ENCODE data around the gene LNX1.

Gene LNX1

DNA sequence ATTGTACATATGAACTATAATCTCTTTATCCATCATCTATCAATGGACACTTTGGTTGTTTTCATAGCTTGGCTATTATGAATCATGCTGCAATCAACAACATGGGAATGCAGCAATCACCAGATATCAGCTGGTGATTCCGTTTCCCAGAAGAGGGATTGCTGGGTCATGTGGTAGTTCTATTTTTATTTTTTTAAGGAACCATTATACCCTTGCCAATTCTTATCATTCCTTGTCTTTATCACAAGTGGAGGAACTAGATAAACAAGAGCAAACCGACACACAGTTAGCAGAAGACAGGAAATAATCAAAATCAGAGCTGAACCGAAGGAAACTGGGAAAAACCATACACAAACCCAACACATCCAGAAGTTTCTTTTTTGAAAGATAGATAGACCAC lies 14.5 kb upstream of the LNX1 start:
- no peaks in the 10 kb centered on the region for H3K4me1 ChIP-seq (ENCODE audit: insufficient read depth, poor library complexity, severe bottlenecking)
- H3K36me3 ChIP-seq (ENCODE audit: low read depth), result no peaks in the 10 kb centered on the region
- H3K4me3 ChIP-seq (ENCODE audit: severe bottlenecking), result no peak overlapping the region
- ATAC-seq (ENCODE audit: low read depth) (no peak), DNase-seq (ENCODE audit: low spot score) (no peak)
- peaks cover 2% of the 10 kb centered on the region for H3K9me3 ChIP-seq (ENCODE audit: severe bottlenecking)
- no peak overlapping the region for H3K27ac ChIP-seq (ENCODE audit: poor library complexity, severe bottlenecking)
- H3K27me3 ChIP-seq (ENCODE audit: insufficient read depth, poor library complexity, severe bottlenecking), result no peaks in the 10 kb centered on the region
- TF ChIP-seq, protein P1, sequence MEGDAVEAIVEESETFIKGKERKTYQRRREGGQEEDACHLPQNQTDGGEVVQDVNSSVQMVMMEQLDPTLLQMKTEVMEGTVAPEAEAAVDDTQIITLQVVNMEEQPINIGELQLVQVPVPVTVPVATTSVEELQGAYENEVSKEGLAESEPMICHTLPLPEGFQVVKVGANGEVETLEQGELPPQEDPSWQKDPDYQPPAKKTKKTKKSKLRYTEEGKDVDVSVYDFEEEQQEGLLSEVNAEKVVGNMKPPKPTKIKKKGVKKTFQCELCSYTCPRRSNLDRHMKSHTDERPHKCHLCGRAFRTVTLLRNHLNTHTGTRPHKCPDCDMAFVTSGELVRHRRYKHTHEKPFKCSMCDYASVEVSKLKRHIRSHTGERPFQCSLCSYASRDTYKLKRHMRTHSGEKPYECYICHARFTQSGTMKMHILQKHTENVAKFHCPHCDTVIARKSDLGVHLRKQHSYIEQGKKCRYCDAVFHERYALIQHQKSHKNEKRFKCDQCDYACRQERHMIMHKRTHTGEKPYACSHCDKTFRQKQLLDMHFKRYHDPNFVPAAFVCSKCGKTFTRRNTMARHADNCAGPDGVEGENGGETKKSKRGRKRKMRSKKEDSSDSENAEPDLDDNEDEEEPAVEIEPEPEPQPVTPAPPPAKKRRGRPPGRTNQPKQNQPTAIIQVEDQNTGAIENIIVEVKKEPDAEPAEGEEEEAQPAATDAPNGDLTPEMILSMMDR (IDR thresholded peaks at IDR 0.05; ENCODE audit: poor library complexity, severe bottlenecking), result no peak

DNA sequence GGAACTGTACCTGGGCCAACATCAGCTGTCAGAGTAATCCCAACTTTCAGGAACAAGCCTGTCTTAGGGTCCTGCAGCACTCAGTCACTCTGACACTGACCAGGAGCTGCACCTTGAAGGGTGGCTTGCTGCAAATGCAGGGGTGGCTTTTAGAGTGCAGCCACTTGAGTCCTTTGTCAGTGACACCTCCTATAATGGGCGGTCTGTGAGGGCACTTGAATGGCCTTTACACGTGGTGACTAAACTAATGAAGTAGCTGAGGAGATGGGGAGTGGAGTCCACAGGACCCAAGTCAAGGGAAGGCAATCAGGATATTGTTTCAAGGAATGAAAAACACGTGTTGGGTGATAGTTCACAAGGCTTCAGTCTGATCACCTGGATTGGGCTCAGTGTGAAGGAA lies 11.1 kb upstream of the LNX1 start:
- no peaks in the 10 kb centered on the region for H3K4me1 ChIP-seq (ENCODE audit: insufficient read depth, poor library complexity, severe bottlenecking)
- H3K27me3 ChIP-seq (ENCODE audit: insufficient read depth, poor library complexity, severe bottlenecking), result no peaks in the 10 kb centered on the region
- no peak overlapping the region for H3K27ac ChIP-seq (ENCODE audit: poor library complexity, severe bottlenecking)
- H3K36me3 ChIP-seq (ENCODE audit: low read depth), result no peaks in the 10 kb centered on the region
- H3K4me3 ChIP-seq (ENCODE audit: severe bottlenecking), result no peak overlapping the region
- TF ChIP-seq, protein P1 (IDR thresholded peaks at IDR 0.05; ENCODE audit: poor library complexity, severe bottlenecking), result no peak
- H3K9me3 ChIP-seq (ENCODE audit: severe bottlenecking), result peaks cover 2% of the 10 kb centered on the region
- DNase-seq (ENCODE audit: low spot score) (no peak), ATAC-seq (ENCODE audit: low read depth) (no peak)

DNA sequence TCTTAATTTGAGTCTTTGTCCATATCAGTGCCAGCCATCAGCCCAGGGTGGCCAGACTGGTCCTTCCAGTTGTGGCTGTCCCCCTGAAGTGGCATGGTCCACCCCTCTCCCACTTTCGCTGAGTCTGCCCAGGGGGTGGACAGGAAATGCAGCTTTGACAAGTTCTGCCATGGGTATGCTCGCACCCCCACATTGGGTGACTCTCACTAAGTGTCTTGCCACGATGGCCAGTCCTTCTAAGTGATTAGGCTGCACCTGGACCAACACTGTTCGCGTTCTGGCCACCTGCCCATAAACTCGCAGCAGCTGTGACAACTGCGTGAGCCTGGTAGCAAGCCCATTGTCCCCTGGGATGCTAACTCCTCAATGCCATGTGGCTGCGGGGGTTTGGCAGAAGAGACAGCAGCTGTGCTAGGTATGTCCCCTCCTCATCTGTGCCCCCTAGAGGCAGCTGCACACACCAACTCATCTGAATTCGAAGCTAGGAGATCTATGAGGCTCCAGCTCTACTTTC lies 10.0 kb upstream of the LNX1 start:
- Histone ChIP-seq H3K4me3 (ENCODE audit: severe bottlenecking) (no peak overlapping the region), H3K4me1 (ENCODE audit: insufficient read depth, poor library complexity, severe bottlenecking) (no peaks in the 10 kb centered on the region), H3K9me3 (ENCODE audit: severe bottlenecking) (peaks cover 2% of the 10 kb centered on the region), H3K27ac (ENCODE audit: poor library complexity, severe bottlenecking) (no peak overlapping the region), H3K36me3 (ENCODE audit: low read depth) (no peaks in the 10 kb centered on the region), H3K27me3 (ENCODE audit: insufficient read depth, poor library complexity, severe bottlenecking) (no peaks in the 10 kb centered on the region)
- ATAC-seq (ENCODE audit: low read depth) (no peak), DNase-seq (ENCODE audit: low spot score) (no peak)
- TF ChIP-seq, protein P1 (IDR thresholded peaks at IDR 0.05; ENCODE audit: poor library complexity, severe bottlenecking), result peak; percentile 17

DNA sequence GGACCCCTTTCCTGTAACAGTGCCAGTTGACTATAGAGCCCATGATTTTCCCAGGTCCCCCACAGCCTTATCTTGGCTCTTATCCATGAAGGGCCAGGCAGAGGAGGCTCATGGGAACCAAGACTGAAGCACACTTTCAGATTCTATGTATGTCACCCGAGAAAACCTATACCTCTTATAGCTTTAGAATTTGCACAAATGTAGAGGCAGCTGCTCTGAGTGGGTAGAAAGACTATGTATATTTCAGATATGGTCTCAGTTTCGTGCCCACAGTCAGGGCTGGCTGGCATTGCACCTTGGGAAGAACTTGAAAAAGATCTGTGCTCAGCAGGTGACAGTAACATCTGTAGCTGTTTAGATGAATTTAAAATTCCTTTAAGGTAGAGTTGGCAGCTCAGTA lies 8.3 kb upstream of the LNX1 start:
- Histone ChIP-seq H3K9me3 (ENCODE audit: severe bottlenecking) (no peaks in the 10 kb centered on the region), H3K27me3 (ENCODE audit: insufficient read depth, poor library complexity, severe bottlenecking) (no peaks in the 10 kb centered on the region), H3K36me3 (ENCODE audit: low read depth) (no peaks in the 10 kb centered on the region), H3K4me3 (ENCODE audit: severe bottlenecking) (no peak overlapping the region), H3K4me1 (ENCODE audit: insufficient read depth, poor library complexity, severe bottlenecking) (peaks cover 6% of the 10 kb centered on the region), H3K27ac (ENCODE audit: poor library complexity, severe bottlenecking) (no peak overlapping the region)
- DNase-seq (ENCODE audit: low spot score) (no peak), ATAC-seq (ENCODE audit: low read depth) (no peak)
- TF ChIP-seq, protein P1 (IDR thresholded peaks at IDR 0.05; ENCODE audit: poor library complexity, severe bottlenecking), result no peak

DNA sequence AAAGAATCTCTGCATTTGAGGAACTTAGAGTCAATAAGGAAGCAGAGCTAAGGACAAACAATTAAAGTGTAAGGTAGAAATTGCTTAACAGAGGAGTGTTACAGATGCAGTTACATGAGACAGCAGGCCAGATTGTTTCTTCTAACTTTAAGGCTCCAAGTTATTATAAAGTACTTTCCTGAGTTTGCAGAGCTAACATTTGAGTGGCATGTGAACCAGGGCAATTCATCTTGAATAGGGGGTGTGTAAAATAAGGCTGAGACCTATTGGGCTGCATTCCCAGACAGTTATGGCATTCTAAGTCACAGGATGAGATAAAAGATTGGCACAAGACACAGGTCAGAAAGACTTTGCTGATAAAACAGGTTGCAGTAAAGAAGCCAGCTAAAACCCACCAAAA lies 7.6 kb upstream of the LNX1 start:
- Histone ChIP-seq H3K4me3 (ENCODE audit: severe bottlenecking) (no peak overlapping the region), H3K4me1 (ENCODE audit: insufficient read depth, poor library complexity, severe bottlenecking) (peaks cover 6% of the 10 kb centered on the region), H3K27ac (ENCODE audit: poor library complexity, severe bottlenecking) (no peak overlapping the region), H3K36me3 (ENCODE audit: low read depth) (no peaks in the 10 kb centered on the region), H3K9me3 (ENCODE audit: severe bottlenecking) (no peaks in the 10 kb centered on the region), H3K27me3 (ENCODE audit: insufficient read depth, poor library complexity, severe bottlenecking) (no peaks in the 10 kb centered on the region)
- ATAC-seq (ENCODE audit: low read depth) (no peak), DNase-seq (ENCODE audit: low spot score) (no peak)
- TF ChIP-seq, protein P1 (IDR thresholded peaks at IDR 0.05; ENCODE audit: poor library complexity, severe bottlenecking), result no peak
